Activated naive CD8-positive, alpha-beta T cell treated with anti-CD3 and anti-CD28 coated beads, Interleukin-2, amount 10 ng/mL, durations not matched to agents 7 days and 5 days (primary cell): ENCODE measurements around the gene SMS. TPM values are rescaled to one million over a fixed set of nuclear protein-coding genes. Genes with fewer than 3 reads are reported as not detected.

Source experiments
- ATAC-seq: fragments of 150-1000 bp; cut with Tn5 transposase; one replicate; pipeline ENCODE4 v1.10.0; 2021; ENCODE audit warnings: low read depth, moderate library complexity
- POLR2A ChIA-PET: fragments of 350-600 bp; sonication (Branson Sonifier 250); formaldehyde crosslinking; loops from one replicate; lab custom pipeline; 2021; ENCODE audit warnings: antibody characterized with exemption; lab: Charles Lee
- DNase-seq: peaks from one replicate; pipeline ENCODE4 v3.0.0; 2021
- H3K27ac Mint-ChIP-seq: one replicate; pipeline ENCODE4 v1.8.0; 2022; ENCODE audit warnings: mild to moderate bottlenecking, mixed read lengths
- H3K27me3 Mint-ChIP-seq: one replicate; pipeline ENCODE4 v1.8.0; 2022; ENCODE audit warnings: mild to moderate bottlenecking, moderate library complexity, mixed read lengths
- H3K36me3 Mint-ChIP-seq: one replicate; pipeline ENCODE4 v1.8.0; 2021; ENCODE audit warnings: mild to moderate bottlenecking, mixed read lengths
- H3K4me1 Mint-ChIP-seq: one replicate; pipeline ENCODE4 v1.8.0; 2021; ENCODE audit warnings: mixed read lengths
- H3K4me3 Mint-ChIP-seq: one replicate; pipeline ENCODE4 v1.8.0; 2022; ENCODE audit warnings: mild to moderate bottlenecking, moderate library complexity, mixed read lengths
- H3K9me3 Mint-ChIP-seq: one replicate; pipeline ENCODE4 v1.8.0; 2021; ENCODE audit warnings: mixed read lengths
- total RNA-seq, 2 experiments: library from RNA; stranded (reverse); gene quantifications; one replicate each; pipeline ENCODE4 v1.2.3, GENCODE V29; 2021

The SMS gene
- total RNA-seq, 2 experiments from 2014 or later: 64.1 to 67.4 TPM

DNA sequence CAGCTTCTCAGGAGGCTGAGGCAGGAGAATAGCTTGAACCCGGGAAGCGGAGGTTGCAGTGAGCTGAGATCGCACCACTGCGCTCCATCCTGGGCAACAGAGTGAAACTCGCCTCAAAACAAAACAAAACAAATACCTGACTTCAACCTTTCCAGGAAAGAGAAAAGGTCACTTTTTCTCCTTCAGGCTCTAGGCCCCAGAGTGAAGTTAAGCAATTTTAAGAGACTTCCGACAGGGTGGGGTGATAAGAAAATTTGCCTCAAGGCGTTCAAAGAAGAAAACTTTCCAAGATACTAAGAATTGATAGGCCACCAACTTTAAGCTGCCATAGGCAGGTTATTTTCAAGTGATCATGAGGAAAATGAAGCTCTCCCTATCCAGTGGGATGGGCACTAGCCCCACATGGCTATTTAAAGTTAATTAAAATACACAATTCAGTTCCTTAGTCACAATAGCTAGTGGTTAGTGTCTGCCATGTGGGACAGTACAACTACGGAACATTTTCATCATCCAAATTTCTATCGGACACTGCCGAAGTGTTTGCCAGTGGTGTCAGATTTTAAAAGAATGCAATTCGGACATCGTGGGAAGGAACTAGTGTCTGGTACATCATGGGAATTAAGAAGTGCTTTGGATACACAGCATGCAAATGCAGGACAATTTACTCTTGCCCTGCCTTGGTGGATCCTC, 33.0 kb downstream of the SMS start:
- DNase-seq (no peak), ATAC-seq (no peak)
- Mint-ChIP-seq H3K36me3 (peaks cover 12% of the 10 kb centered on the region), H3K4me1 (peaks cover 16% of the 10 kb centered on the region), H3K27me3 (no peaks in the 10 kb centered on the region), H3K27ac (peak overlapping the region; percentile 92), H3K4me3 (peak overlapping the region; percentile 82), H3K9me3 (no peaks in the 10 kb centered on the region)
- POLR2A ChIA-PET: interaction anchor here (1.8 to 2.9 kb wide), 2 partner anchors 32 to 134 kb away, joined by 9 to 11 read pairs; partner anchors contain the start of genes MBTPS2 and SMS

DNA sequence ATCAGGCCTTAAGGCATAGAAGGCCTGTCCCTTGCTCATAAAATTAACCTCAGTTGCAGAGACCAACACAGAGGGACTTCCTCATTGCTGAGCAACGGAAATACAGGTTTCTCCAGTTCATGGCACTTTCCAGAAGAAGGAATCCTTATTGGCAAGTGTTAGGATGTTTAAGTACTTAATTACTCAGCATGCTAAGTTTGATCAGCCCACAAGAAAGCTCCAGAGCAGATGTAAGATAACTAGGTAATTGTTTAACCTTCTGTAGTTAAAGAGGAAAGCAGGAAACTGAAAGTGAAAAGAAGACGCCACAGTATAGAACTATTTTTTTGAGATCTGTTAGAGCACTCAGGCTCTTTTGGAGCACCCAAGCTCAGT, 33.5 kb downstream of the SMS start:
- peak overlapping the region; percentile 92 for H3K27ac Mint-ChIP-seq
- ATAC-seq (peak; percentile 51), DNase-seq (no peak)
- H3K27me3 Mint-ChIP-seq: no peaks in the 10 kb centered on the region
- peaks cover 11% of the 10 kb centered on the region for H3K36me3 Mint-ChIP-seq
- H3K4me3 Mint-ChIP-seq: peak overlapping the region; percentile 82
- no peaks in the 10 kb centered on the region for H3K9me3 Mint-ChIP-seq
- POLR2A ChIA-PET: interaction anchor here (1.8 to 2.9 kb wide), 2 partner anchors 33 to 135 kb away, joined by 9 to 11 read pairs; partner anchors contain the start of genes MBTPS2 and SMS
- peaks cover 16% of the 10 kb centered on the region for H3K4me1 Mint-ChIP-seq

DNA sequence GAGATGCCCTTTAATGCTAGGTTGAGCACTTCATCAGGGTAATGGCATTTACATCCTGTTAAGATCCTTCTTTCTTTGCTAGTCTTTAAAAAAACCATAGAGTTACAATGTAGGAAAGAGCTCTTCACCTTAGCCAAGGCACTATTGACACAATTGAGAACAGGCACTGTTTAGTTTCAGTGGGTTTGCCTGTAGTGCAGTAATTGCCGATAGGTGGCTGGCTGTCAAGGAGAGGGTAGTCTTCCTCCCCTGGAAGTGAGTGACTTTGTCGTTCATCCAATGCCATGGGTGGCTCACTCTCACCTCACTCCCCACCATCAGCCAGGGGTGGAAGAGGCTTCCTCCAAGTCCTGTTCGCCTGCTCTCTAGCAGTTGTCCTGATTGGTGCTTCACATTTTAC, 34.7 kb downstream of the SMS start:
- Mint-ChIP-seq H3K4me1 (peaks cover 16% of the 10 kb centered on the region), H3K9me3 (no peaks in the 10 kb centered on the region), H3K27ac (peak overlapping the region; percentile 48), H3K36me3 (peaks cover 13% of the 10 kb centered on the region), H3K27me3 (no peaks in the 10 kb centered on the region), H3K4me3 (no peak overlapping the region)
- no peak for DNase-seq
- no peak for ATAC-seq
- POLR2A ChIA-PET: interaction anchor here (0.6 kb wide), 1 partner anchor 1812 kb away, joined by 5 read pairs; no protein-coding TSS in a partner anchor

DNA sequence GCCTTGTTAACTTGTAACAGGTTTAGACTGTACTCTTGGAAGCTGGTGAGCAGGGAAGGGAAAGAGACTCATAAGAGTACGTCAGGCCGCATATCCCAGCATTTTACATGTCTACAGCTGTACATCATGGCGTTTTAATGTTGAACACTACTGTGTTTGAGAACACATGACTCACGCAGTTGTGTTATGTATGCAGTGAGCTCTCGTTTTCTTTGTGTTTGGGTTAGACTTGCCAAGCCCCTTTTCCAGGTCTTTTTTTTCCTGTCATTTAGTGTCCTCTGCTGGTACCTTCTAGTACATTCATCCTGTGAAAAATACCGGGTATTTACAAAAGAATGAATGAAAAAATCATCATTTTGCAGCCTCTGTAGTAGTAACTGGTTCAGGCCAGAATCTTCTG, 35.3 kb downstream of the SMS start:
- H3K27ac Mint-ChIP-seq: peak overlapping the region; percentile 48

DNA sequence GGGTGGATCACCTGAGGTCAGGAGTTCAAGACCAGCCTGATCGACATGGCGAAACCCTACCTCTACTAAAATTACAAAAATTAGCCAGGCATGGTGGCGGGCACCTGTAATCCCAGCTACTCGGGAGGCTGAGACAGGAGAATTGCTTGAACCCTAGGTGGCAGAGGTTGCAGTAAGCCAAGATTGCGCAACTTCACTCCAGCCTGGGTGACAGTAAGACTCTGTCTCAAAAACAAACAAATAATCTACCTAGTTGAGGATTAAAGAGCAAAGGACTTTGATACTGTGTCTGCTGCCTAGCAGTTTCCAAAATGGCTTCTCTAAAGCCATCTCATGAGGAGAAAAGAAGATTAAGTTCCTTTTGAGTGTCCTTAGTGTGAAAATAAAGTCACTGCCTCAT, 37.8 kb downstream of the SMS start:
- Mint-ChIP-seq H3K27me3 (no peaks in the 10 kb centered on the region), H3K9me3 (no peaks in the 10 kb centered on the region), H3K4me3 (no peak overlapping the region), H3K36me3 (peaks cover 10% of the 10 kb centered on the region), H3K27ac (no peak overlapping the region), H3K4me1 (peaks cover 6% of the 10 kb centered on the region)
- ATAC-seq (no peak), DNase-seq (no peak)
- POLR2A ChIA-PET: no interaction called here

More for the DNA sequence above, 35.3 kb downstream of the SMS start:
- Mint-ChIP-seq H3K9me3 (no peaks in the 10 kb centered on the region), H3K36me3 (peaks cover 13% of the 10 kb centered on the region), H3K4me1 (peaks cover 16% of the 10 kb centered on the region), H3K27me3 (no peaks in the 10 kb centered on the region), H3K4me3 (no peak overlapping the region)
- ATAC-seq (no peak), DNase-seq (no peak)
- POLR2A ChIA-PET: no interaction called here

DNA sequence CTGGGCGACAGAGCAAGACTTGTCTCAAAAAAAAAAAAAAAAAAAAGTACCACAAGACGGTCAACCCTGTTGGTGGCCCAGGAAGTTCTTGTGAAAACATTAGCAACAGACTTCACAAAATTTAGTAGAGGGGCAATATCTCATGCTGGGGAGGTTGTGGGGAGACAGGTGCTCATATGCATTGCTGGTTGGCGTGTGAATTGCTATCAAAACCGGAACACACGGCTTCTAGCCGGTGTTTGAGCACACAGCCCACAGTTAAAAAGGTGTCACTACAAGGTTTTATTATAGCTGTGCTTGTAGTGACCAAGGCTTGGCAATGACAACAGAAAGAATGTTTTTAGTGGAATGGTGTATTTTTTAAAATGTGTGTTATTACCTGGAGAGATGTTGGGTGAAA, 41.8 kb downstream of the SMS start:
- no peak overlapping the region for H3K4me3 Mint-ChIP-seq
- no peak for ATAC-seq
- H3K4me1 Mint-ChIP-seq: peaks cover 2% of the 10 kb centered on the region
- POLR2A ChIA-PET: no interaction called here
- H3K9me3 Mint-ChIP-seq: no peaks in the 10 kb centered on the region
- no peak overlapping the region for H3K27ac Mint-ChIP-seq
- peaks cover 12% of the 10 kb centered on the region for H3K36me3 Mint-ChIP-seq
- H3K27me3 Mint-ChIP-seq: no peaks in the 10 kb centered on the region
- DNase-seq: no peak

DNA sequence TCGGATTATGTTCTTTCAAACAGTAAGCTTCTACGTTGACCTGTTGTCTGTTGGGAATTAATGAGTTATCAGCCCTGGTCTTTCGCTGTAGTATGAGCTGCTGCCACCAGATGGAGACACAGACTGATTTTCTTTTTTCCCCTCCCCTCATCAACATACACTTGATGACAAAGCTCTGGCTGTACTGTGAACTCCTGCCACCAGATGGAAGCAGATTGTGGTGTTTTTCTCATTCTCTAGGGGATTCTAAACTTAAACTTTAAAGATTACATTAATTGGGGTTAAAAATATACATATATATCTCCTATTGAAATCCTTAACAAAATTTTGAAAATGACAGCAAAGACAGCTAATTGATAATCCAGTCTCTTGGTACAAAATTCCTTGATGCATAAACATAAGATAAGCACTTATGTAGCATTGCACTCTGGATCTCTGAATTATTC, 44.8 kb downstream of the SMS start:
- H3K27ac Mint-ChIP-seq: no peak overlapping the region
- no peak overlapping the region for H3K4me3 Mint-ChIP-seq
- no peaks in the 10 kb centered on the region for H3K9me3 Mint-ChIP-seq
- peaks cover 6% of the 10 kb centered on the region for H3K4me1 Mint-ChIP-seq
- peaks cover 10% of the 10 kb centered on the region for H3K36me3 Mint-ChIP-seq
- POLR2A ChIA-PET: no interaction called here
- ATAC-seq (peak; percentile 76), DNase-seq (peak; percentile 37)
- no peaks in the 10 kb centered on the region for H3K27me3 Mint-ChIP-seq

DNA sequence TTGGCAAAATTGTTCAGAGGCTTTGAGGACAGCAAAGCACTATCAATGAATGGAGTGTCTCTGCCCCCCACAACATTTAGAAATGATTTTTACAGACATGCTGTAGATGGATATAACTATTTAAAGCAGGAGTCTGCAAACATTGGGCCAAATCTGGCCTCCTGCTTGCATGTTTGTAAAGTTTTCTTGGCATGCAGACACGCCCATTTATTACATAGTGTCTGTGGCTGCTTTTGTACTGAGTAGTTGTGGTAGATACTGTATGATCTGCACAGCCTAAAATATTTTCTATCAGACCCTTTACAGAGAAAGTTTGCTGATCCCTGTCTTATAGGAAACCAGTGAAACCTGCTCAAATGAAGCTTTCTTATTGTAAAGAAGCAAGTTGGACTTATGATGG, 46.1 kb downstream of the SMS start:
- Mint-ChIP-seq H3K27me3 (no peaks in the 10 kb centered on the region), H3K4me1 (peaks cover 8% of the 10 kb centered on the region), H3K9me3 (no peaks in the 10 kb centered on the region), H3K36me3 (peaks cover 12% of the 10 kb centered on the region), H3K4me3 (no peak overlapping the region), H3K27ac (no peak overlapping the region)
- POLR2A ChIA-PET: no interaction called here
- DNase-seq (no peak), ATAC-seq (no peak)

DNA sequence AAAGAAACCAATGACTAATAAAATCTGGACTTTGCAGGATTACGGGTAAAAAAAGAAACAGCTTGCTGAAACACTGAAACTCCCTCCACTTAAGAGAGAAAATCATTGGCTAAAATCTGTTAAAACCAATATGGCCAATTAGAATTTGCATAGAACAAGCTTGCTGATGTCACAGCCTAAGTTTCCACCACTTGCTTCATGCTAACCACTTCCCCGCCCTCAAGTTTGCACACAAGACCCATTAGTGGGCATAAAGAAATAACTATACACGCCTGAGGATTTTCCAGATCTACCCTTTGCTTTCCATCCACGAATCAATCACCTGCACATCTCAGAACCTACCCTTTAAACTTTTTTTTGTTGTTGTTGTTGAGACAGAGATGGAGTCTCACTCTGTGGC, 48.9 kb downstream of the SMS start:
- DNase-seq (no peak), ATAC-seq (peak; percentile 62)
- Mint-ChIP-seq H3K4me3 (no peak overlapping the region), H3K27me3 (no peaks in the 10 kb centered on the region), H3K27ac (peak overlapping the region; percentile 58), H3K36me3 (peaks cover 15% of the 10 kb centered on the region), H3K9me3 (no peaks in the 10 kb centered on the region), H3K4me1 (peaks cover 8% of the 10 kb centered on the region)
- POLR2A ChIA-PET: no interaction called here

DNA sequence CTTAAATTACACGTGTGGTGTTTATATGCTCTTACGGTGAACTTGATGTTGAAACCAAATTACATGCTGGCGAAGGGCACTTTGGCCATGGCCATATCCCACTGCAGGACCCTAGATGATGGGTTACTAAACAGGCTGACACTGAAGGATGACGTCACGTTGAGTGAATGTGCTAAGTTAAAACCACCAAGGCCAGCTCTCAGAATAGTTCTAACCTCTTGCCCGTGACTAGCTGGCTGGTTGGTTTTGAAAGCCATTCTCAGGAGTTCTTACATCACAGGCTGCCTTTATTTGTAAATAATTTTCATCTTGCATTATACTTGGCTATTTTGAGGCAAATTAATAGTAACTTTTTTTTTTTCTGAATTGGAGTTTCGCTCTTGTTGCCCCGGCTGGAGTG, 50.3 kb downstream of the SMS start:
- no peak overlapping the region for H3K27ac Mint-ChIP-seq

DNA sequence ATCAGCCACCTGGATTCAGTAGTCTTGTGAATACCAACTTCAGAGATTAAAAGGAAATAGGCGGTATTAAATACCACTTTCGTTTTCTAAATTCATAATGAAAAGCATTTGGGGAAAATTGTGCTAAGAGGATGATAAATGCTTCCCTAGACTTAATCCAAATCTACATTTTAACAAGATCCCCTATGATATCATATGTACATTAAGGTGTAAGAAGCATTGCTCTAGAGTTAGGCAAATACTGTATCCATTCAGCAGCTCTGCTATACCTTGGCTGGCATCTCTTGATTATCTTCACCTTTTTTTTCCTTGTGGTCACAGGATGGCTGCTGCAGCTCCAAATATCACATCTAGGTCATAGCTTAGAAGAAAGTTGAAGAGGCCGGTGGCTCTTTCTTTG, 51.0 kb downstream of the SMS start:
- peaks cover 17% of the 10 kb centered on the region for H3K36me3 Mint-ChIP-seq
- ATAC-seq: no peak
- H3K27ac Mint-ChIP-seq: no peak overlapping the region
- no peaks in the 10 kb centered on the region for H3K27me3 Mint-ChIP-seq
- no peak for DNase-seq
- H3K9me3 Mint-ChIP-seq: no peaks in the 10 kb centered on the region
- POLR2A ChIA-PET: no interaction called here
- H3K4me3 Mint-ChIP-seq: no peak overlapping the region
- peaks cover 13% of the 10 kb centered on the region for H3K4me1 Mint-ChIP-seq

More for the DNA sequence above, 50.3 kb downstream of the SMS start:
- Mint-ChIP-seq H3K27me3 (no peaks in the 10 kb centered on the region), H3K9me3 (no peaks in the 10 kb centered on the region), H3K4me3 (no peak overlapping the region), H3K4me1 (peaks cover 10% of the 10 kb centered on the region), H3K36me3 (peaks cover 16% of the 10 kb centered on the region)
- DNase-seq (no peak), ATAC-seq (no peak)
- POLR2A ChIA-PET: no interaction called here

DNA sequence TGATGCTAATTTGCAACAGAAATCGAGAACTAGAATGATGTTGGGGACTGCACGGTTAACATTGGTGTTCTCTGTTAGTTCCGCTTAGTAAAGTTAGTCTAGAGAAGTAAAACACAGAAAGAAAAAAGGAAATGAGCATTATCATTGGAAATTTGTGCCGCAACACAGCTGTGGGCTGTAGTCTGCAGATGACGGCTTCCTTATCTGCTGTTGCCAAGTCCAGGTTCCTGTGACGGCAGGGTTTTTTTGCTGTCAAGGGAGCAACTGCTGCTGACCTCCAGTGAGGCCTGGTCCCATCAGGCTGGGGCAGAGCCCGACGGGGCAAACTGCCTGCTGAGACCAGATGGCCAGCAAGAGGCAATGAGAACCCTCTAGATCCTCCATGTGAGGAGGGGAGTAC, 52.8 kb downstream of the SMS start:
- no peak overlapping the region for H3K27ac Mint-ChIP-seq
- no peaks in the 10 kb centered on the region for H3K27me3 Mint-ChIP-seq
- no peak for DNase-seq
- POLR2A ChIA-PET: no interaction called here
- ATAC-seq: no peak
- H3K4me1 Mint-ChIP-seq: peaks cover 16% of the 10 kb centered on the region
- no peak overlapping the region for H3K4me3 Mint-ChIP-seq
- no peaks in the 10 kb centered on the region for H3K9me3 Mint-ChIP-seq
- H3K36me3 Mint-ChIP-seq: peaks cover 20% of the 10 kb centered on the region

DNA sequence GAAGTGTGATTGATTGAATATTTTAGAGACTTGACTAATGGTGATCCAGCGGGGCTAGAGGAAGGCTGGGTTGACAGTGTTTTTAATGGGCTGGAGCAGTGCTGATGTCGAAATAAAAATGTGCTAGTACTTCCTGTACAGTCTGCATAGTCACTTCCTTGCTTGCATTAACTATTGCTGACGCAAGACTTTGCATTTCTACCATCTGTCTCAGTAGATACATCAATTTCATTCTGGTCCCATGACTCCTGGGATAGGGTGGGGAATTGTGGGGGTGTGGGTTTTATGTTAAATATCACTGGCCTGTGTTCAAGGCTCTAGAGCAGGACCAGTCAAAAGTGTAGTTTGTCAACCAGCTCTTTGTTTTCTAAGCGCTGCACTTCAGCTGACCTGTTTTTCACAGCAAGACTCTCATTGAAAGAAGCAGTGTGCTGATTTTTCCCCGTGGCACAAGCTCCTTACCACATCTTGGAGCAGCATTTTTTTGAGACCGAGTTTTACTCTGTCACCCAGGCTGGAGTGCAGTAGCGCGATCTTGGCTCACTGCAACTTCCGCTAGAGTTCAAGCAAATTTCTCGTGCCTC, 56.5 kb downstream of the SMS start:
- POLR2A ChIA-PET: no interaction called here
- ATAC-seq (peak; percentile 50), DNase-seq (no peak)
- Mint-ChIP-seq H3K9me3 (no peaks in the 10 kb centered on the region), H3K4me1 (peaks cover 10% of the 10 kb centered on the region), H3K36me3 (peaks cover 18% of the 10 kb centered on the region), H3K4me3 (no peak overlapping the region), H3K27ac (peak overlapping the region; percentile 47), H3K27me3 (no peaks in the 10 kb centered on the region)

DNA sequence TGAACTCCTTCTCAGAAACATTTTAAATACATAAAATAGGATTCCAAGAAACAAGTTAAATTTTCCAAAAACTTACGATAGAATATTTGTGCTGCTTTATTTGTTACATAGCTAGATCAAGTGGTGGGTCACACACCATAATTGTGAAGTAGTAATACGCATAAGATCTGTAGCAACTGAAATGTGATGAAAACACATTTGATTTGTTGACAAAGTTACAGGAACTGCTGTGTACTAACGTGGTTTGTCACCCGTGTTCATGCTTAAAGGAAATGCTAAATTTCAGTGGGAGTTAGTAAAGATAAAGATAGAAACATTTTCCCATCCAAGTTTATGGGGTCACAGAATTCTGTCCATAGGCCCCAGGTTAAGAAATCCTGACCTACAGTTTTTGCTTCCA, 57.5 kb downstream of the SMS start:
- POLR2A ChIA-PET: no interaction called here
- Mint-ChIP-seq H3K9me3 (no peaks in the 10 kb centered on the region), H3K27me3 (no peaks in the 10 kb centered on the region)

More for the DNA sequence above, 57.5 kb downstream of the SMS start:
- ATAC-seq: no peak
- DNase-seq: no peak
- Mint-ChIP-seq H3K36me3 (peaks cover 25% of the 10 kb centered on the region), H3K27ac (no peak overlapping the region), H3K4me3 (no peak overlapping the region), H3K4me1 (peaks cover 10% of the 10 kb centered on the region)
